RWPE2 (cell line): Measurements from ENCODE around the gene UBXN6.
A peak's percentile ranks its signal among the peaks of the same experiment; 100 is the strongest.

Experiments
- ATAC-seq: fragments of 200-7000 bp; cut with Tn5 transposase; 3 replicates; pipeline ENCODE4 v1.9.1; 2021; ENCODE audit warnings: low read depth
- DNase-seq: peaks from one replicate; pipeline ENCODE4 v3.0.0-alpha.2; 2020; ENCODE audit warnings: low spot score
- H3K27ac ChIP-seq: fragments of 450-650 bp; 2 replicates; pipeline ENCODE4 v1.5.1; 2017; ENCODE audit warnings: mild to moderate bottlenecking; ENCODE audit not compliant: poor library complexity, severe bottlenecking
- H3K27me3 ChIP-seq: fragments of 250-450 bp; sonication (Bioruptor Pico); 2 replicates; pipeline ENCODE4 v1.5.1; 2021; ENCODE audit warnings: mild to moderate bottlenecking, moderate library complexity; ENCODE audit not compliant: insufficient read depth, poor library complexity, severe bottlenecking
- H3K36me3 ChIP-seq: fragments of 250-450 bp; sonication (Bioruptor Pico); 2 replicates; pipeline ENCODE4 v1.5.1; 2020; ENCODE audit warnings: low read depth, mild to moderate bottlenecking, moderate library complexity
- H3K4me1 ChIP-seq: fragments of 250-450 bp; sonication (Bioruptor Pico); 2 replicates; pipeline ENCODE4 v1.5.1; 2021; ENCODE audit warnings: mild to moderate bottlenecking, moderate library complexity; ENCODE audit not compliant: insufficient read depth, poor library complexity, severe bottlenecking
- H3K4me3 ChIP-seq: fragments of 250-450 bp; sonication (Bioruptor Pico); 2 replicates; pipeline ENCODE4 v1.5.1; 2021; ENCODE audit warnings: mild to moderate bottlenecking, moderate library complexity; ENCODE audit not compliant: severe bottlenecking
- H3K9me3 ChIP-seq: fragments of 250-450 bp; sonication (Bioruptor Pico); 2 replicates; pipeline ENCODE4 v1.5.1; 2021; ENCODE audit warnings: mild to moderate bottlenecking, moderate library complexity; ENCODE audit not compliant: severe bottlenecking
- TF ChIP-seq, protein P1 (sequence below): fragments of 450-650 bp; IDR thresholded peaks from one replicate; pipeline ENCODE4 v1.5.1; 2017; ENCODE audit warnings: mild to moderate bottlenecking, moderate library complexity; ENCODE audit not compliant: poor library complexity, severe bottlenecking

Gene UBXN6, protein sequence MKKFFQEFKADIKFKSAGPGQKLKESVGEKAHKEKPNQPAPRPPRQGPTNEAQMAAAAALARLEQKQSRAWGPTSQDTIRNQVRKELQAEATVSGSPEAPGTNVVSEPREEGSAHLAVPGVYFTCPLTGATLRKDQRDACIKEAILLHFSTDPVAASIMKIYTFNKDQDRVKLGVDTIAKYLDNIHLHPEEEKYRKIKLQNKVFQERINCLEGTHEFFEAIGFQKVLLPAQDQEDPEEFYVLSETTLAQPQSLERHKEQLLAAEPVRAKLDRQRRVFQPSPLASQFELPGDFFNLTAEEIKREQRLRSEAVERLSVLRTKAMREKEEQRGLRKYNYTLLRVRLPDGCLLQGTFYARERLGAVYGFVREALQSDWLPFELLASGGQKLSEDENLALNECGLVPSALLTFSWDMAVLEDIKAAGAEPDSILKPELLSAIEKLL

GRCh38 chr19:4457654-4458395 lies at the start of gene UBXN6:
UBXN6 (minus strand) TSS chr19:4457794; CDS start chr19:4457697, 97 bp downstream.
- peak; percentile 73 for ATAC-seq
- DNase-seq: peak; percentile 98
- peak within 1 kb of the TSS; percentile 79 for H3K27ac ChIP-seq
- H3K4me1 ChIP-seq: peaks cover 12% of the 10 kb centered on the region
- TF ChIP-seq, protein P1, sequence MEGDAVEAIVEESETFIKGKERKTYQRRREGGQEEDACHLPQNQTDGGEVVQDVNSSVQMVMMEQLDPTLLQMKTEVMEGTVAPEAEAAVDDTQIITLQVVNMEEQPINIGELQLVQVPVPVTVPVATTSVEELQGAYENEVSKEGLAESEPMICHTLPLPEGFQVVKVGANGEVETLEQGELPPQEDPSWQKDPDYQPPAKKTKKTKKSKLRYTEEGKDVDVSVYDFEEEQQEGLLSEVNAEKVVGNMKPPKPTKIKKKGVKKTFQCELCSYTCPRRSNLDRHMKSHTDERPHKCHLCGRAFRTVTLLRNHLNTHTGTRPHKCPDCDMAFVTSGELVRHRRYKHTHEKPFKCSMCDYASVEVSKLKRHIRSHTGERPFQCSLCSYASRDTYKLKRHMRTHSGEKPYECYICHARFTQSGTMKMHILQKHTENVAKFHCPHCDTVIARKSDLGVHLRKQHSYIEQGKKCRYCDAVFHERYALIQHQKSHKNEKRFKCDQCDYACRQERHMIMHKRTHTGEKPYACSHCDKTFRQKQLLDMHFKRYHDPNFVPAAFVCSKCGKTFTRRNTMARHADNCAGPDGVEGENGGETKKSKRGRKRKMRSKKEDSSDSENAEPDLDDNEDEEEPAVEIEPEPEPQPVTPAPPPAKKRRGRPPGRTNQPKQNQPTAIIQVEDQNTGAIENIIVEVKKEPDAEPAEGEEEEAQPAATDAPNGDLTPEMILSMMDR: no peak
- peak within 1 kb of the TSS; percentile 58 for H3K4me3 ChIP-seq
- no peaks in the 10 kb centered on the region for H3K27me3 ChIP-seq
- no peaks in the 10 kb centered on the region for H3K9me3 ChIP-seq
- peaks cover 20% of the 10 kb centered on the region for H3K36me3 ChIP-seq

DNA sequence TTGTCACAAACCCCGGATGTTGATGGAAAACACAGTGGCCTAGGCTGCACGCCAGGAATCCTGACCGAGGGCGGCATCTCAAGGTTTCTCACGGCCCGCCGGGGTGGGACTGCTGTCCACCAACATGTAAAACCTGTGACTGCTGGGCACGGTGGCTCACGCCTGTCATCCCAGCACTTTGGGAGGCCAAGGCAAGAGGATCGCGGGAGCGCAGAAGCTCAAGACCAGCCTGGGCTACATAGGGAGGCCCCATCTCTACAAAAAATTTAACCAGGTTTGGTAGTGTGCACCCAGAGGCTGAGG lies 49.5 kb upstream of the UBXN6 start:
- Histone ChIP-seq H3K9me3 (no peaks in the 10 kb centered on the region), H3K27ac (no peak overlapping the region), H3K36me3 (no peaks in the 10 kb centered on the region), H3K27me3 (no peaks in the 10 kb centered on the region), H3K4me1 (no peaks in the 10 kb centered on the region), H3K4me3 (no peak overlapping the region)
- TF ChIP-seq, protein P1: no peak
- DNase-seq: no peak
- ATAC-seq: no peak

GRCh38 chr19:4506449-4507149 lies 49.0 kb upstream of the UBXN6 start:
- H3K27me3 ChIP-seq: no peaks in the 10 kb centered on the region
- H3K36me3 ChIP-seq: no peaks in the 10 kb centered on the region
- no peaks in the 10 kb centered on the region for H3K9me3 ChIP-seq
- no peak overlapping the region for H3K27ac ChIP-seq
- TF ChIP-seq, protein P1: no peak
- ATAC-seq (peak; percentile 53; the same call in 2 of the 3 replicates), DNase-seq (no peak)
- no peaks in the 10 kb centered on the region for H3K4me1 ChIP-seq
- no peak overlapping the region for H3K4me3 ChIP-seq

GRCh38 chr19:4505570-4506448 lies 48.2 kb upstream of the UBXN6 start:
- ATAC-seq (no peak), DNase-seq (peak; percentile 34)
- Histone ChIP-seq H3K27ac (no peak overlapping the region), H3K27me3 (no peaks in the 10 kb centered on the region), H3K36me3 (no peaks in the 10 kb centered on the region; the same call in 1 of the 2 replicates), H3K4me3 (no peak overlapping the region), H3K9me3 (no peaks in the 10 kb centered on the region), H3K4me1 (no peaks in the 10 kb centered on the region)
- TF ChIP-seq, protein P1: no peak
